Panc1 (cell line): ENCODE measurements around the gene F13B. TPM values are rescaled to one million over a fixed set of nuclear protein-coding genes. Genes with fewer than 3 reads are reported as not detected.

Experiments used
- ATAC-seq: fragments of 200-7000 bp; cut with Tn5 transposase; 2 replicates; pipeline ENCODE4 v1.9.1; 2020; ENCODE audit warnings: mild to moderate bottlenecking, moderate library complexity
- BruUV-seq: library from RNA; stranded (reverse); fragments of 400-500 nt; replicated peaks from 2 replicates; lab custom pipeline; 2021; lab: Mats Ljungman, UMichigan
- CTCF ChIA-PET: fragments of 300-600 bp; sonication (Branson Sonifier 250); formaldehyde crosslinking; loops from one replicate; lab custom pipeline; 2022; ENCODE audit warnings: antibody characterized with exemption; lab: Charles Lee
- POLR2A ChIA-PET: fragments of 300-600 bp; sonication (Branson Sonifier 250); formaldehyde crosslinking; loops from one replicate; lab custom pipeline; 2022; ENCODE audit warnings: antibody characterized with exemption; lab: Charles Lee
- DNase-seq: peaks from one replicate; pipeline ENCODE4 v3.0.0-alpha.2; 2010; ENCODE audit warnings: low read depth, low spot score
- H3K27ac ChIP-seq: 2 replicates; pipeline ENCODE4 v1.5.1; 2011; ENCODE audit warnings: mild to moderate bottlenecking, low read length, inconsistent platforms
- H3K27me3 ChIP-seq: fragments of 200-500 bp; sonication (Bioruptor generic); 2 replicates; pipeline ENCODE4 v1.6.0; 2014; ENCODE audit warnings: low read length, inconsistent platforms; ENCODE audit not compliant: control insufficient read depth, insufficient read depth
- H3K36me3 ChIP-seq: fragments of 200-500 bp; sonication (Bioruptor generic); 2 replicates; pipeline ENCODE4 v1.5.1; 2014; ENCODE audit warnings: inconsistent platforms, mild to moderate bottlenecking, low read length, moderate library complexity; ENCODE audit not compliant: control insufficient read depth, insufficient read depth
- H3K4me1 ChIP-seq: 2 replicates; pipeline ENCODE4 v1.5.1; 2011; ENCODE audit warnings: inconsistent platforms, mild to moderate bottlenecking, low read length, moderate library complexity; ENCODE audit not compliant: control insufficient read depth, insufficient read depth
- H3K4me3 ChIP-seq, 2 experiments: 2 replicates each; pipeline ENCODE4 v1.5.1; 2011 to 2012; ENCODE audit warnings: low read depth in 2 of 2, low read length in 2 of 2, mild to moderate bottlenecking in 2 of 2, inconsistent platforms in 1 of 2, moderate library complexity in 1 of 2
- H3K9me3 ChIP-seq: fragments of 200-500 bp; sonication (Bioruptor generic); 2 replicates; pipeline ENCODE4 v1.5.1; 2014; ENCODE audit warnings: low read depth, mild to moderate bottlenecking, inconsistent platforms, low read length, moderate library complexity; ENCODE audit not compliant: control insufficient read depth, insufficient read depth
- POLR2AphosphoS5 ChIP-seq: IDR thresholded peaks from 2 replicates; pipeline ENCODE4 v1.6.1; 2012; ENCODE audit warnings: mild to moderate bottlenecking, low read depth, low read length, moderate library complexity
- SIN3A ChIP-seq: IDR thresholded peaks from 2 replicates; pipeline ENCODE4 v1.6.1; 2012; ENCODE audit warnings: low read depth, mild to moderate bottlenecking, low read length, moderate library complexity, borderline replicate concordance; ENCODE audit not compliant: insufficient read depth
- TCF7L2 ChIP-seq: IDR thresholded peaks from 2 replicates; pipeline ENCODE4 v1.6.1; 2011; ENCODE audit warnings: mild to moderate bottlenecking, low read depth, low read length, inconsistent platforms
- in situ Hi-C: cut with HindIII; loops from 2 replicates; pipeline ENCODE4 v1.10.0; 2016; ENCODE audit warnings: low sequenced_read_pairs, low pct_unique_long_range_greater_than_20kb
- intact Hi-C: fragments of 100-400 bp; cut with micrococcal nuclease; formaldehyde crosslinking; loops from one replicate; pipeline ENCODE4 v1.10.0; 2022; ENCODE audit not compliant: unreplicated experiment
- total RNA-seq: library from RNA; stranded (reverse); gene quantifications from one replicate; pipeline ENCODE4 v1.2.1, GENCODE V29; 2021; ENCODE audit not compliant: unreplicated experiment
- TF ChIP-seq, protein P1 (sequence below): fragments of 450-650 bp; IDR thresholded peaks from 2 replicates; pipeline ENCODE4 v1.5.1; 2017; ENCODE audit warnings: mild to moderate bottlenecking
- TF ChIP-seq, protein P2 (sequence below), 2 experiments: IDR thresholded peaks; 2 replicates each; pipeline ENCODE4 v1.6.1; 2011 to 2012; ENCODE audit warnings: low read depth in 2 of 2, control low read depth in 1 of 2, low read length in 1 of 2, mild to moderate bottlenecking in 1 of 2, moderate library complexity in 1 of 2; ENCODE audit not compliant: insufficient read depth in 1 of 2

Gene F13B
- total RNA-seq, 1 experiment from 2014 or later: not detected

DNA sequence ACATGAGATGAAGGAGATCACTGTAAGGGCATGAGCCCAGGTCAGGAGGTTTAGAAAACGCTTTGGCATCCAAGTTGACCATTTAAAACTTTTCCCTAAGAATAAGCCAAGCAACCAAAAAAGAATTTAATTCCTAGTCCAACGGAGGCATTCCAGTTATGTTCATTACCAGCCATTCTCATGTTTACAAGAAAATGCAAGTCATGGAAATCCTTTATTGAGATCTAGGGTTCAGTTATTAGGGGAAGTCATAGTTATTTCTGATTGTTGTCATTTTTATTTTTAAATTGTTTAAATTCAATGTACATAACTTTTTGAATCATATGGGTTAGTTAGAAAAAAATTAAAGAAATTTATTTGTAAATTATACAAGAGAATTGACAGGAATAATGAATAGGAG, 65.2 kb downstream of the F13B start:
- intact Hi-C loops: no loop called here
- no peak for ATAC-seq
- DNase-seq: no peak
- Histone ChIP-seq H3K4me1 (no peaks in the 10 kb centered on the region), H3K27ac (no peak overlapping the region), H3K27me3 (no peaks in the 10 kb centered on the region), H3K9me3 (no peaks in the 10 kb centered on the region), H3K36me3 (no peaks in the 10 kb centered on the region), H3K4me3 (no peak overlapping the region)
- no TSS peak for BruUV-seq
- no peak for TF ChIP-seq POLR2AphosphoS5
- POLR2A ChIA-PET: no interaction called here
- in situ Hi-C loops: no loop called here
- CTCF ChIA-PET: no interaction called here

DNA sequence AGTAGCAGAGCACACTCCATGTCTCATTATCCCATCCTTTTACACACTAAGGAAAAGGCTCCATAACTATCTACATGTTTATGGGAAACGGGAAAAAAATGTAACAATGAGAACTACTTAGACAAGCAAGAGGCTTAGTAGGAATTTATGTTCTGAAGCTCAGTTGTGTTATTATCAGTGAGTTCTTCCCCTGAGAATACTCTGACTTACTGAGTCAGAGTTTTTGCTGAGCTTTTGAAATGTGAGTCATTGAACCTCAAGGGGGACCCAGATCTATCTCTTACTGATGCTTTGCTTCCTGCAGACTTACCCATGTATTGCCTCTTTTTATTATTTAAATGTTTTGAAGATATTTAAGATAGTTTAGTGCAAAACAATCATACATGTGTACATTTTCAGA, 69.6 kb downstream of the F13B start:
- CTCF ChIA-PET: no interaction called here
- ATAC-seq (no peak), DNase-seq (no peak)

DNA sequence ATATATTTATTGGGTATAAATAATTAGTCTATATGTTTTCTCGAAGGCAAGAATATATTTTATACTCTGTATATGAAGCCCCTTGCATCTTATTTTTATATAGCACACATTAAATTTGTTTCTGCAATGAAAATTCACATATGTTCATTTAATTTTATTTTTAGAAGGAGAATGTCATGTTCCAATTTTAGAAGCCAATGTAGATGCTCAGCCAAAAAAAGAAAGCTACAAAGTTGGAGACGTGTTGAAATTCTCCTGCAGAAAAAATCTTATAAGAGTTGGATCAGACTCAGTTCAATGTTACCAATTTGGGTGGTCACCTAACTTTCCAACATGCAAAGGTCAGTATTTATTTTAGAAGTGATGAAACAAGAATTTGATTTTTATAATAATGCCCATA, 73.1 kb downstream of the F13B start:
- BruUV-seq: no TSS peak
- no peak overlapping the region for H3K27ac ChIP-seq
- intact Hi-C loops (no loop called here), in situ Hi-C loops (no loop called here)
- no peaks in the 10 kb centered on the region for H3K36me3 ChIP-seq
- CTCF ChIA-PET: no interaction called here
- no peaks in the 10 kb centered on the region for H3K27me3 ChIP-seq
- POLR2A ChIA-PET: no interaction called here
- no peaks in the 10 kb centered on the region for H3K9me3 ChIP-seq
- H3K4me3 ChIP-seq: no peak overlapping the region
- TF ChIP-seq, protein P1, sequence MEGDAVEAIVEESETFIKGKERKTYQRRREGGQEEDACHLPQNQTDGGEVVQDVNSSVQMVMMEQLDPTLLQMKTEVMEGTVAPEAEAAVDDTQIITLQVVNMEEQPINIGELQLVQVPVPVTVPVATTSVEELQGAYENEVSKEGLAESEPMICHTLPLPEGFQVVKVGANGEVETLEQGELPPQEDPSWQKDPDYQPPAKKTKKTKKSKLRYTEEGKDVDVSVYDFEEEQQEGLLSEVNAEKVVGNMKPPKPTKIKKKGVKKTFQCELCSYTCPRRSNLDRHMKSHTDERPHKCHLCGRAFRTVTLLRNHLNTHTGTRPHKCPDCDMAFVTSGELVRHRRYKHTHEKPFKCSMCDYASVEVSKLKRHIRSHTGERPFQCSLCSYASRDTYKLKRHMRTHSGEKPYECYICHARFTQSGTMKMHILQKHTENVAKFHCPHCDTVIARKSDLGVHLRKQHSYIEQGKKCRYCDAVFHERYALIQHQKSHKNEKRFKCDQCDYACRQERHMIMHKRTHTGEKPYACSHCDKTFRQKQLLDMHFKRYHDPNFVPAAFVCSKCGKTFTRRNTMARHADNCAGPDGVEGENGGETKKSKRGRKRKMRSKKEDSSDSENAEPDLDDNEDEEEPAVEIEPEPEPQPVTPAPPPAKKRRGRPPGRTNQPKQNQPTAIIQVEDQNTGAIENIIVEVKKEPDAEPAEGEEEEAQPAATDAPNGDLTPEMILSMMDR: no peak
- TF ChIP-seq POLR2AphosphoS5 (no peak), SIN3A (no peak), TCF7L2 (no peak)
- TF ChIP-seq, protein P2, sequence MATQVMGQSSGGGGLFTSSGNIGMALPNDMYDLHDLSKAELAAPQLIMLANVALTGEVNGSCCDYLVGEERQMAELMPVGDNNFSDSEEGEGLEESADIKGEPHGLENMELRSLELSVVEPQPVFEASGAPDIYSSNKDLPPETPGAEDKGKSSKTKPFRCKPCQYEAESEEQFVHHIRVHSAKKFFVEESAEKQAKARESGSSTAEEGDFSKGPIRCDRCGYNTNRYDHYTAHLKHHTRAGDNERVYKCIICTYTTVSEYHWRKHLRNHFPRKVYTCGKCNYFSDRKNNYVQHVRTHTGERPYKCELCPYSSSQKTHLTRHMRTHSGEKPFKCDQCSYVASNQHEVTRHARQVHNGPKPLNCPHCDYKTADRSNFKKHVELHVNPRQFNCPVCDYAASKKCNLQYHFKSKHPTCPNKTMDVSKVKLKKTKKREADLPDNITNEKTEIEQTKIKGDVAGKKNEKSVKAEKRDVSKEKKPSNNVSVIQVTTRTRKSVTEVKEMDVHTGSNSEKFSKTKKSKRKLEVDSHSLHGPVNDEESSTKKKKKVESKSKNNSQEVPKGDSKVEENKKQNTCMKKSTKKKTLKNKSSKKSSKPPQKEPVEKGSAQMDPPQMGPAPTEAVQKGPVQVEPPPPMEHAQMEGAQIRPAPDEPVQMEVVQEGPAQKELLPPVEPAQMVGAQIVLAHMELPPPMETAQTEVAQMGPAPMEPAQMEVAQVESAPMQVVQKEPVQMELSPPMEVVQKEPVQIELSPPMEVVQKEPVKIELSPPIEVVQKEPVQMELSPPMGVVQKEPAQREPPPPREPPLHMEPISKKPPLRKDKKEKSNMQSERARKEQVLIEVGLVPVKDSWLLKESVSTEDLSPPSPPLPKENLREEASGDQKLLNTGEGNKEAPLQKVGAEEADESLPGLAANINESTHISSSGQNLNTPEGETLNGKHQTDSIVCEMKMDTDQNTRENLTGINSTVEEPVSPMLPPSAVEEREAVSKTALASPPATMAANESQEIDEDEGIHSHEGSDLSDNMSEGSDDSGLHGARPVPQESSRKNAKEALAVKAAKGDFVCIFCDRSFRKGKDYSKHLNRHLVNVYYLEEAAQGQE (IDR thresholded peaks at IDR 0.05; ENCODE audit: insufficient read depth in 1 of 2, low read depth in 2 of 2, low read length in 1 of 2): no peak
- no peak for DNase-seq
- no peak for ATAC-seq
- H3K4me1 ChIP-seq: no peaks in the 10 kb centered on the region

More for the DNA sequence above, 69.6 kb downstream of the F13B start:
- BruUV-seq: no TSS peak
- TF ChIP-seq, protein P2 (IDR thresholded peaks at IDR 0.05; ENCODE audit: insufficient read depth in 1 of 2, low read depth in 2 of 2, low read length in 1 of 2): no peak
- TF ChIP-seq TCF7L2 (no peak), POLR2AphosphoS5 (no peak), SIN3A (no peak)
- TF ChIP-seq, protein P1: no peak
- Histone ChIP-seq H3K4me1 (no peaks in the 10 kb centered on the region), H3K36me3 (no peaks in the 10 kb centered on the region), H3K27me3 (no peaks in the 10 kb centered on the region), H3K27ac (no peak overlapping the region), H3K9me3 (no peaks in the 10 kb centered on the region), H3K4me3 (no peak overlapping the region)
- intact Hi-C loops: no loop called here
- POLR2A ChIA-PET: no interaction called here
- in situ Hi-C loops: no loop called here
